Thyroid gland (tissue), 4 donors: ENCODE measurements around the gene BMPR2.

ENCODE experiments used
- CTCF ChIP-seq, 6 experiments: fragments of 200-600 bp in 3 of 6; fragments of 450-650 bp in 3 of 6; sonication (generic) in 3 of 6; IDR thresholded peaks; one replicate each; pipeline ENCODE4 v1.5.1; 2016 to 2019; ENCODE audit warnings: antibody characterized with exemption in 6 of 6, mild to moderate bottlenecking in 2 of 6, inconsistent platforms in 1 of 6, moderate library complexity in 1 of 6
- POLR2A ChIP-seq, 2 donors: fragments of 450-650 bp; IDR thresholded peaks; one replicate each; pipeline ENCODE4 v1.6.1; 2017; ENCODE audit warnings: antibody characterized with exemption in 2 of 2, mild to moderate bottlenecking in 2 of 2, moderate library complexity in 1 of 2

- TF ChIP-seq CTCF (IDR thresholded peaks at IDR 0.05), result no peak
- no peak for TF ChIP-seq POLR2A (IDR thresholded peaks at IDR 0.05)
These were observed 1.0 kb upstream of the BMPR2 start for GRCh38 chr2:202375033-202375608.
